ENCODE data around the gene MTUS2.

GRCh38 chr13:28825379-28825778, 5.2 kb downstream of the MTUS2 start:
- TF ChIP-seq CTCF (IDR thresholded peaks at IDR 0.05) = no peak
- no peak for TF ChIP-seq POLR2AphosphoS5 (IDR thresholded peaks at IDR 0.05)

Data from suprapubic skin (tissue), 3 donors.